Right ventricle myocardium inferior (tissue), 1 donor: Measurements from ENCODE around the gene SLC35A5. TPM values are rescaled to one million over a fixed set of nuclear protein-coding genes. Genes with fewer than 3 reads are reported as not detected.

ENCODE experiments used
- ATAC-seq: fragments of 200-7000 bp; cut with Tn5 transposase; one replicate; pipeline ENCODE4 v1.9.1; 2020; ENCODE audit warnings: mild to moderate bottlenecking, moderate library complexity
- DNase-seq: peaks from one replicate; pipeline ENCODE4 v3.0.0; 2021; ENCODE audit errors: missing footprints
- intact Hi-C: fragments of 100-400 bp; cut with DNase I; formaldehyde crosslinking; loops from one replicate; pipeline ENCODE4 v1.11.0; 2022
- total RNA-seq: library from RNA; stranded (reverse); fragmentation: NEBNext Ultra II Directional; extraction: Animal tissue kit (Norgen Biotek cat#: 25700); gene quantifications from one replicate; pipeline ENCODE4 v1.2.1, GENCODE V29; 2021
- donor health status: DM: no; HTN: yes; CAD: no; lungs with severe emphysema.

Gene SLC35A5
- total RNA-seq, 1 donor from 2014 or later = 14.6 TPM

DNA sequence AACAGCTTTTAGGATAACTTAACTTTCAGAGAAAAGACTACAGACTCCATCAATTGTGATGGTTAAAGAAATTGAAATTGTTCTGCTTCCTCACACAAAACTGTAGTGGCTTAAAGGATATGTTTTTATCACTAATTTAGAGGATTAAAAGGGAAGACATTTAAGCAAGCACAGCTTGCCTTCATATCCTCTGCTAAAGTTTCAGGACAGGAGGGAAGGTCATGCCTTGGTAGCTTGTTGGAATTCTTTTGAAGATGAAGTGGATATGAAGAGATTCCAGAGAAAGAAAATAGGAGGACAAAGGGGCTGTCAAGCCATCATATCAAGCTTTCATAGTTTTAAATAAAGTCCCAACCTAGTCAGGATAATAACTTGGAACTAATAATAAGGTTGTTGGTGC, 46.0 kb downstream of the SLC35A5 start:
- ATAC-seq (no peak), DNase-seq (no peak)
- intact Hi-C loops = no loop called here

- no peak for DNase-seq
- intact Hi-C loops = no loop called here
These were observed 48.3 kb downstream of the SLC35A5 start for GRCh38 chr3:112610121-112610520.

GRCh38 chr3:112611752-112612515, 50.1 kb downstream of the SLC35A5 start:
- ATAC-seq (no peak), DNase-seq (no peak)
- intact Hi-C loops = no loop called here

More at GRCh38 chr3:112610121-112610520, 48.3 kb downstream of the SLC35A5 start:
- no peak for ATAC-seq

DNA sequence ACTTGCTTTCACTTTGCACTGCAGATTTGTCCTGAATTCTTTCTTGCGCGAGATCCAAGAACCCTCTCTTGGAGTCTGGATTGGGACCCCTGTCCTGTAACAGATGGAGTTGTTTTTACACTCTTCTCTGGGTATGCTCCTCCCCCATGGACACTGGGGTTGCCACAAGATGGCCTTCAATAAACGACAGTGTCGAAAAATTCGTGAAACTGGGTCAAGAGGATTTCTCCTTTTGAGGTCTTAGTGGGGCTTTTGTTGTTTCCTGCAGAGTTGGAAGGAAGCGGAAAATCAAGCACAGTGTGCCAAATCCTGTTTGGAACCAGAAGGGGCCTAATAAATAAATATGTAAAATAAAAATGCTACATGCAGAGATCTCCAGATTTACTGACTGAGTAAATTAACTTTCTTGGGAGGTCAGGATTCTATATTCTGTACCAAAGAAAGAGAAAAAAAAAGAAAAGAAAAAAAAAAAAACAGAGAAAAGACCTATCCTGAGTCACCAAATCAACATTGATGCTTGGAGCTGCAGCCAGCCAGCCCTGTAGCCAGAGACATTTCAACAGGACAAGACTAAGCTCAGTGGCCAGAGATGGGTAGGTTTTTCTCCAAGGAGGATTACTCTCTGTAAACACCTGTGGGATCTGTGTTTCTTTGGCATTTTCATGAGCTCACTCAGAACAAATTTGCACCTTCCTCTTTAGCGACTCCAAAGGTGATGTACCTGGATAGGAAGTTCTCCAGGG, 54.3 kb downstream of the SLC35A5 start:
- ATAC-seq (no peak), DNase-seq (no peak)

DNA sequence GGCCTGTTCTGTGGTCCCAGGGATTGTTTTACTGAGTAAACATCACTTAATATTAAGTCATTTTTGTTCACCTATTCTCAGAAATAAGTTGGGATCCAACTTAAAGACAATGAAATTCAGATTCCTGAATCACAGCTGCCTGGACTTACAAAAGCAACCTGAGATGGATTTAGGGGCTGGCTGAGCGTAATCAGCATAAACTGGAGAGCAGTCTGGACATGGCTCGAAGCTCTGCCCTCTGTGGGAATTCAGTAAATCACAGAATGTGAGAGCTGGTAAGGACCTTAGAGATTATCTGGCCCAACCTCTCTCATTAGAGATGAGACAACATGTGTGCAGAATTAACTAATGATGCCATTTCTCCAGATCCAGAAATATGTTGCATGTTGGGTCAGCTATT, 55.4 kb downstream of the SLC35A5 start:
- DNase-seq (no peak), ATAC-seq (no peak)
- intact Hi-C loops = no loop called here

More for the DNA sequence above, 54.3 kb downstream of the SLC35A5 start:
- intact Hi-C loops = no loop called here

DNA sequence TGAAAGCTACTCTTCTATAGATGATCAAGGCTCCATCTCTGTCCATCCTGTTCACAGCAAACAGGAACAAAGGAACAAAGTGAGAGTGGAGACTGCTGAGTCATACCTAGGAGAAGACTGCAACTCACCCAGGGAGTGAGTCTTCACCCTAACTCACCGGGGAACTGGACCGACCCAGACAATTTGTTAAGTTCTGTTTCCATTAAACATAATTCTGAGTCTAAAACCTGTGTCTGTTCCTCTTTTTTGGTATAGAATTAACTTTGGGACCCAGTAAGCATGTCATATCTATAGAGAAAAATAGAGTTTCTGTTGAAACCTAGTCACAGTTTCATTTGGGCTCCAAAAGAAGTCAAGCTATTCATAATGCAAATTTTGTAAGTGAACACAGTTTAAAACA, 57.5 kb downstream of the SLC35A5 start:
- intact Hi-C loops = no loop called here
- DNase-seq (no peak), ATAC-seq (no peak)

GRCh38 chr3:112623213-112623612, 61.4 kb downstream of the SLC35A5 start:
- ATAC-seq (no peak), DNase-seq (no peak)
- intact Hi-C loops = no loop called here

GRCh38 chr3:112623717-112624116, 61.9 kb downstream of the SLC35A5 start:
- ATAC-seq (no peak), DNase-seq (no peak)
- intact Hi-C loops = no loop called here

GRCh38 chr3:112627419-112627818, 65.6 kb downstream of the SLC35A5 start:
- DNase-seq (no peak), ATAC-seq (peak; percentile 78)
- intact Hi-C loops = no loop called here

DNA sequence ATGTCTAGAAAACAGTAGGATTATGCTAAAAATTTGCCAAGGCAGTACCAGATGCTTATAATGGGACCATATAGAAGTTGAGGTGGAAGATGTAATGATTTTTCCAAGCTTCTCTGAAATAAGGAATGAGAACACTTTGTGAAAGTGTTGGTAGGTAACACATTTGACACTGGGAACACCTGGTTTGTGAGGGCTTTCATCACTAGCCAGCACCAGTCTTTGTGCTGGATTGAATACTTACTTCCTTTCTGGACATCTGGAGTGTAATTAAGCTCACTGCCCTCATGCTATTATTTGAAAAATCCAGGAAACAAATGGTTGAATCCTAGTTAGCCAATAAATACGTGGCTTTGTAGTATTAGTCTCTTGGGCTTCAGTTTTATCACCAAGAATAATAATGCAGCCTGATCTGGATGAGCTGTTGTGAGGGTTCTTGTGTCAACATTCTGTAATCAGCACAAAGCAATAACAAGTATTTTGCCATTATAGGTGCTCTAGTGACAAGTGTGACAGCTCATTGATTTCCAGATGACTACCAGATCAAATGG, 66.1 kb downstream of the SLC35A5 start:
- intact Hi-C loops = no loop called here
- ATAC-seq = no peak
- DNase-seq = no peak

GRCh38 chr3:112629425-112629824, 67.6 kb downstream of the SLC35A5 start:
- ATAC-seq (peak; percentile 94), DNase-seq (no peak)
- intact Hi-C loops = no loop called here

DNA sequence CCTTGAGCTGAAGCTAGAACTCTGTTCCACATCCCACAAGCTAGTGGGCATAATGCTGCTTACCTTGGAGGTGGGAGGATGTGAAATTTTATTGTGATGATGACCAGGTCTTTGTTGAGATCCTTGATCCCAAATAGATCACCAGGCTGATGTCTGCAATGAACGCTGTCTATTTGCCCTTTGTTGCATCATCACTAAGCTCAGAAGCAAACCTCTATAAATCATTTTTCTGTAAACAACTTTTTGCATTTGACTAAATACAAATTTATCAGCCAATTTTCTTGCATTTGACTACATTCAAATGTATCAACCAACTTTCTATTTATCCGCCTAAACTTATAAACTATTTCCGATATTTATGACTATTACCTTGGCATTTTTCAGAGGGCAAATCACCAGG, 69.4 kb downstream of the SLC35A5 start:
- intact Hi-C loops = no loop called here
- DNase-seq = no peak
- no peak for ATAC-seq

DNA sequence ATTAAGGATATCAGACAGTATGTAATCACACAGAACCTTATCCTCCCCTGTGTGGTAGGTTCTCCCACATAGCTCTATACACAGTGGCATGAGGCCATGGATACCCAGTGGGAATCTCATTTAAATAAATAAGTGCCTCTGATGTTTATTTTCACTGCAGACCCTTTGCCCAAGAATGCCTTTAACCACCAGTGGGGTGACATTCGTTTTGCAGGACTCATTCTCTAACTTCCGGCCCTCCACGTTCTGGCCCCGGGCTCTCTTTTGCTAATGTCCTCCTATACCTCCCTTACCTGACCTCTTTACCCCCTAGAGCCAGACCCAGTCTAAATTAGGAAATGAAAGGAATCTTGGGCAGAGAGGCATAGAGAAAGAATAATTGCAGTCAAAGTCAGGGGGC, 70.8 kb downstream of the SLC35A5 start:
- intact Hi-C loops = no loop called here
- DNase-seq (no peak), ATAC-seq (no peak)

- intact Hi-C loops = no loop called here
- ATAC-seq = no peak
- DNase-seq = no peak
These were observed 71.3 kb downstream of the SLC35A5 start for GRCh38 chr3:112633191-112633590.

- intact Hi-C loops = no loop called here
- DNase-seq = no peak
- no peak for ATAC-seq
These were observed 71.9 kb downstream of the SLC35A5 start for GRCh38 chr3:112633757-112634156.

DNA sequence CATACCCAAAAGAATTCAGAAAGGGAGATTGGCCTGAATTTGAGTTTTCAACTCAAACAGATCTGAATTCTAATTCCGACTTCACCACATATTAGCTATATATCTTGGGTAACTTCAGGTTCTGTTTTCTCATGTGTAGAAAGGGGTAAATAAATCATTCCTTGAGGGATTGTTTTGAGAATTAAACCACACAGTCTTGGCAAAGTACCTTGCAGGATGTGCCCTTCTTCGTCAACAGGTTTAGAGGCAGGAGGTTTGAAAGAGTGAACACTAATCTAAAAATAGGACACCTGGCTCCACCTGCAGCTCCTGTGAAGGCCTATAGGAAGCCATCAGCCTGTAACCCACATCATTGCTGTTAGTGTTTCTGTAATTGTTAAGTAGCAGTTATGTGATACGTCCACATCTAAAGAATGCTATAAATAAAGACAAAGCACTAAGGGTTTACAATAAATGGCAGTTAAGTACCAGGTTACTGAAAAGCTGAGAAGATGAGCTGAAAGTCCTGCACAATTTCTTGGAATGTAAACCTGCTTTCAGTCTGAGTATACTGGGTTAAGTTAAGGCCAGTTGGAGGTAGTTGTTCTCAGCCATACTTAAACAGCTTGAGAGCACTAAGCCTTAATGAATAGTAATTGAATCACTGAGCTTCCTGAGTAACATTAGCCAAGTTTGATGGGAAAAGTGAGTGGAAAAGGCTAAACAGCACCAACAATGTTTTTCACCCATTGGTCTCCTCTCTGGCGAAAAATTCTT, 73.1 kb downstream of the SLC35A5 start:
- ATAC-seq (no peak), DNase-seq (no peak)
- intact Hi-C loops = loop anchor here (5.0 kb wide), 1 partner anchor 53 kb away; no protein-coding TSS in a partner anchor
